RWPE2 (cell line): ENCODE results near the gene ABHD10.

Experiments
- ATAC-seq: fragments of 200-7000 bp; cut with Tn5 transposase; 3 replicates; pipeline ENCODE4 v1.9.1; 2021; ENCODE audit warnings: low read depth
- DNase-seq: peaks from one replicate; pipeline ENCODE4 v3.0.0-alpha.2; 2020; ENCODE audit warnings: low spot score
- H3K27ac ChIP-seq: fragments of 450-650 bp; 2 replicates; pipeline ENCODE4 v1.5.1; 2017; ENCODE audit warnings: mild to moderate bottlenecking; ENCODE audit not compliant: poor library complexity, severe bottlenecking
- H3K27me3 ChIP-seq: fragments of 250-450 bp; sonication (Bioruptor Pico); 2 replicates; pipeline ENCODE4 v1.5.1; 2021; ENCODE audit warnings: mild to moderate bottlenecking, moderate library complexity; ENCODE audit not compliant: insufficient read depth, poor library complexity, severe bottlenecking
- H3K36me3 ChIP-seq: fragments of 250-450 bp; sonication (Bioruptor Pico); 2 replicates; pipeline ENCODE4 v1.5.1; 2020; ENCODE audit warnings: low read depth, mild to moderate bottlenecking, moderate library complexity
- H3K4me1 ChIP-seq: fragments of 250-450 bp; sonication (Bioruptor Pico); 2 replicates; pipeline ENCODE4 v1.5.1; 2021; ENCODE audit warnings: mild to moderate bottlenecking, moderate library complexity; ENCODE audit not compliant: insufficient read depth, poor library complexity, severe bottlenecking
- H3K4me3 ChIP-seq: fragments of 250-450 bp; sonication (Bioruptor Pico); 2 replicates; pipeline ENCODE4 v1.5.1; 2021; ENCODE audit warnings: mild to moderate bottlenecking, moderate library complexity; ENCODE audit not compliant: severe bottlenecking
- H3K9me3 ChIP-seq: fragments of 250-450 bp; sonication (Bioruptor Pico); 2 replicates; pipeline ENCODE4 v1.5.1; 2021; ENCODE audit warnings: mild to moderate bottlenecking, moderate library complexity; ENCODE audit not compliant: severe bottlenecking
- CTCF ChIP-seq: fragments of 450-650 bp; IDR thresholded peaks from one replicate; pipeline ENCODE4 v1.5.1; 2017; ENCODE audit warnings: mild to moderate bottlenecking, moderate library complexity; ENCODE audit not compliant: poor library complexity, severe bottlenecking

The ABHD10 gene

GRCh38 chr3:112010636-112011035 is 31.8 kb downstream of the ABHD10 start:
- TF ChIP-seq CTCF = no peak
- no peak for DNase-seq
- no peaks in the 10 kb centered on the region for H3K36me3 ChIP-seq
- no peak overlapping the region for H3K4me3 ChIP-seq
- no peak for ATAC-seq
- H3K9me3 ChIP-seq = no peaks in the 10 kb centered on the region
- no peaks in the 10 kb centered on the region for H3K4me1 ChIP-seq
- H3K27ac ChIP-seq = no peak overlapping the region
- no peaks in the 10 kb centered on the region for H3K27me3 ChIP-seq

- Histone ChIP-seq H3K4me3 (no peak overlapping the region), H3K27me3 (no peaks in the 10 kb centered on the region), H3K36me3 (no peaks in the 10 kb centered on the region), H3K4me1 (no peaks in the 10 kb centered on the region), H3K9me3 (no peaks in the 10 kb centered on the region), H3K27ac (no peak overlapping the region)
- TF ChIP-seq CTCF = no peak
- ATAC-seq = no peak
- no peak for DNase-seq
Measured at GRCh38 chr3:112011376-112011940, 32.6 kb downstream of the ABHD10 start.

- no peak overlapping the region for H3K4me3 ChIP-seq
- H3K27me3 ChIP-seq = peaks cover 2% of the 10 kb centered on the region
- DNase-seq (no peak), ATAC-seq (no peak)
- H3K9me3 ChIP-seq = no peaks in the 10 kb centered on the region
- H3K27ac ChIP-seq = no peak overlapping the region
- no peaks in the 10 kb centered on the region for H3K36me3 ChIP-seq
- no peaks in the 10 kb centered on the region for H3K4me1 ChIP-seq
- no peak for TF ChIP-seq CTCF
Measured at GRCh38 chr3:112012205-112012992, 33.6 kb downstream of the ABHD10 start.

GRCh38 chr3:112013058-112013783 is 34.4 kb downstream of the ABHD10 start:
- ATAC-seq = peak; percentile 66
- peak; percentile 85 for TF ChIP-seq CTCF
- Histone ChIP-seq H3K27ac (no peak overlapping the region), H3K36me3 (no peaks in the 10 kb centered on the region), H3K9me3 (no peaks in the 10 kb centered on the region), H3K27me3 (peaks cover 2% of the 10 kb centered on the region), H3K4me1 (no peaks in the 10 kb centered on the region), H3K4me3 (no peak overlapping the region)
- DNase-seq = no peak

- DNase-seq (no peak), ATAC-seq (no peak)
- Histone ChIP-seq H3K27ac (no peak overlapping the region), H3K4me3 (no peak overlapping the region), H3K4me1 (no peaks in the 10 kb centered on the region), H3K9me3 (no peaks in the 10 kb centered on the region), H3K27me3 (peaks cover 2% of the 10 kb centered on the region), H3K36me3 (no peaks in the 10 kb centered on the region)
- peak; percentile 66 for TF ChIP-seq CTCF
Measured at GRCh38 chr3:112013784-112014143, 34.9 kb downstream of the ABHD10 start.
